Measurements from ENCODE around the gene MINDY1. TPM values are rescaled to one million over a fixed set of nuclear protein-coding genes. Genes with fewer than 3 reads are reported as not detected.

The MINDY1 gene
- total and polyA plus RNA-seq, 10 of the 15 experiments (the other 5 are each of a cell fraction or from before 2014, with no cell fraction given): 0.48 to 8.8 (median 5.0) TPM

DNA sequence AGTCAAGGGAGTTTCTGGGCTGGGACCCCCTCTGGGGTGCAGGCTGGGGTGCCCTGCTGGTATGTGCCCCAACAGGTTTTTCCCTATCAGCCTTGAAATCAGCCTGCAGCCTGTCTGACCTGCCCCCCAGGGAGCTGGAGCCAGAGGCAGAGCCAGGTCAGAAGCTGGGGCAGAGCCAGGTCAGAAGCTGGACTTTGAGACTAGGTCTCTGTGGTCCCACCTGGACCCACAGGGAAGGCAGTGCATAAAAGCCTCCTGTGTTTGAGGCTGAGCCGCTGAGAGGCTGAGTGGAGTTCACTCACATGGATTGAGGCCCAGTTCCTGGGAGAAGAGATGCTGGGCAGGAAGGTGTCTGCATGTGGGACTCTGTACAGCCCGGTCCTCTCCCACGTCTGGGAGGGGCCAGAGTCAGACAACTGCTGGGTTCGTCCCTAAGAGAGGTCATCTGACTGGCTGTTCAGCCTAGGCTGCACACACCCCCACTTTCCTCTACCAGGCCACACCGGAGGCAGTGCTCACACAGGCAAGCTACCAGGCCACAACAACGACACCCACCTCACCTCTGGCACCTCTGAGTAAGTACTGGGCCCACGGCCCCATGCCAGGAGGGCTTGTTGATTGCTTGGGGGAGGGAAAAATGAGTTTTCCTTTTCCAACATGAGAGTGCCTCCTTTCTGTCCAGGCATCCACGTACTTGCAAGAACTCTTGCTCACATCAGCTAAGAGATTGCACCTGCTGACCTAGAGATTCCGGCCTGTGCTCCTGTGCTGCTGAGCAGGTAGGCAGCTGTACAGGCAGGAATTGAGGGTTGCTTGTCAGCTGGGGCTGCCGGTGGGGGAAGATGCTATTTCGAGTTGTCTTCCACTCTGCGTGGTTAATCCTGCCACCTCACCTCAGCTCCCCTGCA is 24.6 kb downstream of the MINDY1 start, which contains the start of gene ANXA9:
TSS of gene ANXA9 (plus strand) at position 488 of the 908 bp plus-strand sequence. CDS start 814 bp downstream, outside the sequence.
- no peak within 1 kb of the TSS for H3K4me2 ChIP-seq (ENCODE audit: control insufficient read depth, insufficient read depth)
- H3K9me3 ChIP-seq (replicated peaks; ENCODE audit: control insufficient read depth, insufficient read depth, low read length): no peaks in the 10 kb centered on the region
- H2AFZ ChIP-seq (ENCODE audit: control insufficient read depth, low read depth, low read length): no peak within 1 kb of the TSS
- no peaks in the 10 kb centered on the region for H4K20me1 ChIP-seq (ENCODE audit: control insufficient read depth, insufficient read depth)
- no peaks in the 10 kb centered on the region for H3K4me1 ChIP-seq (ENCODE audit: control insufficient read depth, insufficient read depth, low read length)
- 22% methylated on average over 10 of the region's 12 CpGs for WGBS (ENCODE audit: insufficient coverage, insufficient replicate concordance, low lambda C conversion rate, missing lambda C conversion rate)
- ATAC-seq (peak; percentile 43), DNase-seq (ENCODE audit: low read depth, low spot score) (no peak), FAIRE-seq (no peak)
- in situ Hi-C loops (cut with MboI): no loop called here
- no peaks in the 10 kb centered on the region for H3K79me2 ChIP-seq (ENCODE audit: control insufficient read depth, insufficient read depth, low read length)
- SMC1A ChIA-PET (ENCODE audit: uncharacterized antibody, unreplicated experiment): interaction anchor here (0.6 kb wide), 1 partner anchor 307 kb away, joined by 3 read pairs; no protein-coding TSS in a partner anchor
- POLR2A ChIA-PET: interaction anchor here (0.6 kb wide), 1 partner anchor 113 kb away, joined by 3 read pairs; no protein-coding TSS in a partner anchor
- H3K36me3 ChIP-seq (ENCODE audit: control insufficient read depth in 2 of 2, insufficient read depth in 2 of 2, low read length in 1 of 2): no peaks in the 10 kb centered on the region
- RAD21 ChIA-PET (ENCODE audit: unreplicated experiment): interaction anchor here (1.8 to 4.1 kb wide), 2 partner anchors 14 to 24 kb away, joined by 4 to 19 read pairs; partner anchors contain the start of gene MINDY1
- no peak within 1 kb of the TSS for H3K9ac ChIP-seq (ENCODE audit: control insufficient read depth, insufficient read depth, low read length)
- no peak for TF ChIP-seq SUPT20H (IDR thresholded peaks at IDR 0.05; ENCODE audit: borderline replicate concordance, control insufficient read depth, low read depth, low read length)
- no peak for TF ChIP-seq RFX5 (IDR thresholded peaks at IDR 0.05; ENCODE audit: low read depth, low read length)
- TF ChIP-seq ESRRA (IDR thresholded peaks at IDR 0.05; ENCODE audit: low read length): no peak
- TF ChIP-seq GABPA (IDR thresholded peaks at IDR 0.05; ENCODE audit: low read depth): no peak
- no peak for TF ChIP-seq ZNF207 (IDR thresholded peaks at IDR 0.05; ENCODE audit: borderline replicate concordance)
- TF ChIP-seq BACH1 (IDR thresholded peaks at IDR 0.05; ENCODE audit: borderline replicate concordance): no peak
- TF ChIP-seq FOXM1 (IDR thresholded peaks at IDR 0.05; ENCODE audit: low read depth, low read length): no peak
- TF ChIP-seq, protein P1, sequence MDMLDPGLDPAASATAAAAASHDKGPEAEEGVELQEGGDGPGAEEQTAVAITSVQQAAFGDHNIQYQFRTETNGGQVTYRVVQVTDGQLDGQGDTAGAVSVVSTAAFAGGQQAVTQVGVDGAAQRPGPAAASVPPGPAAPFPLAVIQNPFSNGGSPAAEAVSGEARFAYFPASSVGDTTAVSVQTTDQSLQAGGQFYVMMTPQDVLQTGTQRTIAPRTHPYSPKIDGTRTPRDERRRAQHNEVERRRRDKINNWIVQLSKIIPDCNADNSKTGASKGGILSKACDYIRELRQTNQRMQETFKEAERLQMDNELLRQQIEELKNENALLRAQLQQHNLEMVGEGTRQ (IDR thresholded peaks at IDR 0.05; ENCODE audit: borderline replicate concordance, low read depth, low read length): no peak
- no peak for TF ChIP-seq BRCA1 (IDR thresholded peaks at IDR 0.05; ENCODE audit: low read depth, low read length)
- TF ChIP-seq YY1 (IDR thresholded peaks at IDR 0.05; ENCODE audit: low read depth, low read length): no peak
- TF ChIP-seq, protein P2, sequence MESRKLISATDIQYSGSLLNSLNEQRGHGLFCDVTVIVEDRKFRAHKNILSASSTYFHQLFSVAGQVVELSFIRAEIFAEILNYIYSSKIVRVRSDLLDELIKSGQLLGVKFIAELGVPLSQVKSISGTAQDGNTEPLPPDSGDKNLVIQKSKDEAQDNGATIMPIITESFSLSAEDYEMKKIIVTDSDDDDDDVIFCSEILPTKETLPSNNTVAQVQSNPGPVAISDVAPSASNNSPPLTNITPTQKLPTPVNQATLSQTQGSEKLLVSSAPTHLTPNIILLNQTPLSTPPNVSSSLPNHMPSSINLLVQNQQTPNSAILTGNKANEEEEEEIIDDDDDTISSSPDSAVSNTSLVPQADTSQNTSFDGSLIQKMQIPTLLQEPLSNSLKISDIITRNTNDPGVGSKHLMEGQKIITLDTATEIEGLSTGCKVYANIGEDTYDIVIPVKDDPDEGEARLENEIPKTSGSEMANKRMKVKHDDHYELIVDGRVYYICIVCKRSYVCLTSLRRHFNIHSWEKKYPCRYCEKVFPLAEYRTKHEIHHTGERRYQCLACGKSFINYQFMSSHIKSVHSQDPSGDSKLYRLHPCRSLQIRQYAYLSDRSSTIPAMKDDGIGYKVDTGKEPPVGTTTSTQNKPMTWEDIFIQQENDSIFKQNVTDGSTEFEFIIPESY (IDR thresholded peaks at IDR 0.05): no peak
- TF ChIP-seq POLR2AphosphoS2 (IDR thresholded peaks at IDR 0.05; ENCODE audit: low read depth, low read length): no peak
- TF ChIP-seq, protein P3, sequence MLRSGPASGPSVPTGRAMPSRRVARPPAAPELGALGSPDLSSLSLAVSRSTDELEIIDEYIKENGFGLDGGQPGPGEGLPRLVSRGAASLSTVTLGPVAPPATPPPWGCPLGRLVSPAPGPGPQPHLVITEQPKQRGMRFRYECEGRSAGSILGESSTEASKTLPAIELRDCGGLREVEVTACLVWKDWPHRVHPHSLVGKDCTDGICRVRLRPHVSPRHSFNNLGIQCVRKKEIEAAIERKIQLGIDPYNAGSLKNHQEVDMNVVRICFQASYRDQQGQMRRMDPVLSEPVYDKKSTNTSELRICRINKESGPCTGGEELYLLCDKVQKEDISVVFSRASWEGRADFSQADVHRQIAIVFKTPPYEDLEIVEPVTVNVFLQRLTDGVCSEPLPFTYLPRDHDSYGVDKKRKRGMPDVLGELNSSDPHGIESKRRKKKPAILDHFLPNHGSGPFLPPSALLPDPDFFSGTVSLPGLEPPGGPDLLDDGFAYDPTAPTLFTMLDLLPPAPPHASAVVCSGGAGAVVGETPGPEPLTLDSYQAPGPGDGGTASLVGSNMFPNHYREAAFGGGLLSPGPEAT (IDR thresholded peaks at IDR 0.05; ENCODE audit: low read depth): no peak
- no peak for TF ChIP-seq EP300 (IDR thresholded peaks at IDR 0.05; ENCODE audit: borderline replicate concordance in 1 of 2, control insufficient read depth in 1 of 2, low read depth in 2 of 2, low read length in 2 of 2)
- no peak for TF ChIP-seq IRF4 (IDR thresholded peaks at IDR 0.05; ENCODE audit: low read depth, low read length)
- no peak for TF ChIP-seq ZNF384 (IDR thresholded peaks at IDR 0.05; ENCODE audit: borderline replicate concordance, low read depth, low read length)
- TF ChIP-seq SREBF2 (IDR thresholded peaks at IDR 0.05; ENCODE audit: low read length): no peak
- no peak for TF ChIP-seq FOXK2 (IDR thresholded peaks at IDR 0.05)
- TF ChIP-seq, protein P4, sequence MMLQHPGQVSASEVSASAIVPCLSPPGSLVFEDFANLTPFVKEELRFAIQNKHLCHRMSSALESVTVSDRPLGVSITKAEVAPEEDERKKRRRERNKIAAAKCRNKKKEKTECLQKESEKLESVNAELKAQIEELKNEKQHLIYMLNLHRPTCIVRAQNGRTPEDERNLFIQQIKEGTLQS (IDR thresholded peaks at IDR 0.05; ENCODE audit: borderline replicate concordance, extremely low read depth, low read depth, low read length): no peak
- no peak within 1 kb of the TSS for H3K27ac ChIP-seq (ENCODE audit: control insufficient read depth, insufficient read depth)
- H3K4me3 ChIP-seq: no peak within 1 kb of the TSS
- CTCF ChIA-PET: interaction anchor here (0.5 to 15.8 kb wide), 10 partner anchors 9 to 726 kb away, joined by 3 to 252 read pairs (median 3); partner anchors contain the start of gene MINDY1
- BruUV-seq (replicated peaks): no TSS peak
- no peaks in the 10 kb centered on the region; a peak in 1 of 4 replicates for H3K27me3 ChIP-seq (replicated peaks in 1 of 2; ENCODE audit: control insufficient read depth in 2 of 2, insufficient read depth in 2 of 2, low read length in 1 of 2)
- intact Hi-C loops (cut with micrococcal nuclease; ENCODE audit: unreplicated experiment): no loop called here
